Mammary epithelial cell (primary cell): Measurements from ENCODE around the gene OPTC.

Source experiments
- CTCF ChIP-seq, 2 donors: IDR thresholded peaks in 1 of 2; conservative IDR thresholded peaks in 1 of 2; 2 replicates each; pipeline ENCODE4 v1.5.1; 2011 to 2012; ENCODE audit warnings: inconsistent platforms in 2 of 2, low read length in 2 of 2, mild to moderate bottlenecking in 2 of 2, control low read depth in 1 of 2, low read depth in 1 of 2; ENCODE audit not compliant: insufficient read depth in 1 of 2; ENCODE audit errors: extremely low read depth in 1 of 2
- EZH2 ChIP-seq: IDR thresholded peaks from 2 replicates; pipeline ENCODE4 v1.6.1; 2012; ENCODE audit warnings: low read length, inconsistent platforms, borderline replicate concordance

- no peak for TF ChIP-seq CTCF (conservative IDR thresholded peaks at IDR 0.05 in 1 of 2, IDR thresholded peaks at IDR 0.05 in 1 of 2; ENCODE audit: extremely low read depth in 1 of 2, insufficient read depth in 1 of 2, low read depth in 1 of 2, low read length in 2 of 2)
- no peak for TF ChIP-seq EZH2
Measured at GRCh38 chr1:203536575-203536974, 42.6 kb downstream of the OPTC start.
